Stimulated activated CD8-positive, alpha-beta memory T cell treated with anti-CD3 and anti-CD28 coated beads, Interleukin-7, amount 100 ng/mL, for 1 hour (primary cell): Measurements from ENCODE around the gene BFSP1.

ENCODE experiments used
- DNase-seq, 2 donors: peaks; one replicate each; pipeline ENCODE4 v3.0.0-alpha.2; 2020; ENCODE audit warnings: low read depth in 2 of 2

Gene BFSP1

GRCh38 chr20:17557675-17558006 lies 26.5 kb upstream of the BFSP1 start:
- no peak for DNase-seq

DNA sequence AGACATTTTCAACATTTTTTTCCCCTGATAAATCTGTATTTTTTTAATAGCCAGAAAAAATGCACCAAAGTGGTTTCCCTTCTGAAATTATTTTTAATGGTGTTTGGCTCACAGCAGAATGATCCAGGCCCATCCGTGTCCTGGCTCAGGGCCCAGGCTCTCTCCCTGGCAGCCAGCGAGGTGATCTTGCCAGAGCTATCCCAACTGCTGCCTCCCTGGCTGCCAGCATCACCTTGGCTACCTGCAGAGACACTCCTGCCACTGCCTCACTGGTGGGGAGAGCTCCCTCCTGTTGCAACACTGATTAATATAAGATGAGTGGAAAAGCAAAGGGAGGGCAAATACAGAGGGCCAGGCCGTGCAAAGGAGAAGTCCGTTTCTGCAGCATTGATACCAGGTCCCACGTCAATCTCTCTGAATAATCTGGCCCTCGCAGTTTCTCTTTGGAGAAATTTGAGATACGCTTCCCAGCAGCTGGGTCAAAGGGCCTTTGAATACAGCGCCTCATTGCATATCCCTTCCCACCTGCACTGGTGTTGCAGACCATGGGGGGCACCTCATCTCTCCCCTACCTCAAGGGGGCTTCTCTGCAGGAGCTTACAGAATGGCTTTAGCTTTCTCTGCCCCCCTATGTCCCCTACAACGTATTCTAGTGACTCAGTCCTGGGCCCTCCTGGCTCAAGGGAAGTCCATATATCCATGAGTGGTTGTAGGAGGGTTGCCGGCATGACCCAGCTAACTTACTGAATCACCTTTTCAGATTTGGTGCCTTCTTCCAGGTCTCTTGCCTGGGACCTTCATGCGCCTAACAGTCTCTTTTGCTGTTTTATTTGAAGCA lies 25.9 kb upstream of the BFSP1 start:
- no peak for DNase-seq

DNA sequence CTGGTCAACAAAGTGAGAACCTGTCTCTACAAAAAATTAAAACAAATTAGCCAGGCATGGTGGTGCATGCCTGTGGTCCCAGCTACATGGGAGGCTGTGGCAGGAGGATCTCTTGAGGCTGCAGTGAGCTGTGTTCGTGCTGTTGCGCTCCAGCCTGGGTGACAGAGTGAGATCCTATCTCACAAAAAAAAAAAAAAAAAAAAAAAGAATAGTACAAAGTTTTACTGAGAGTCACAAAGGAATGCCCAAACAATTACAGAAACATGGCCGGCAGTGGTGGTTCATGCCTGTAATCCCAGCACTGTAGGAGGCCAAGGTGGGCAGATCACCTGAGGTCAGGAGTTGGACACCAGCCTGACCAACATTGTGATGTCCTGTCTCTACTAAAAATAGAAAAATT lies 23.9 kb upstream of the BFSP1 start:
- no peak for DNase-seq

GRCh38 chr20:17549131-17549530 lies 18.0 kb upstream of the BFSP1 start:
- no peak for DNase-seq

DNA sequence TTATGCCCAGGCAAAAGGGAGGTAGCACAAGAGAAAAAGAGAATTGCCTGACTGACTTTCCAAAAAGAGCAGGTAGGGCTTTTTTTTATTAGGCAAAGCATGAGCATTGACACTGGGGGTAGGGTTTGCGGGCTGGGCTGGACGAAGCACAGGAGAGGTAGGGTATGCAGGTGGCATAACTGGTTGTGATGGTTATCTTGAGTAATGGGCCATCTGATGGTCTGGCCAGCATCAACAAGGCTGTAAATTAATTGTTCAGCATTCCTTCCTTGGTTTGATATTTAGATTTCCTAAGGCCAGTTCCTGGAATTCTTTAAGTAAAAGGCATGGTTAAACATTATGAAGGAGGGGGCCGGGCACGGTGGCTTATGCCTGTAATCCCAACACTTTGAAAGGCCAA lies 13.9 kb upstream of the BFSP1 start:
- DNase-seq, result no peak

DNA sequence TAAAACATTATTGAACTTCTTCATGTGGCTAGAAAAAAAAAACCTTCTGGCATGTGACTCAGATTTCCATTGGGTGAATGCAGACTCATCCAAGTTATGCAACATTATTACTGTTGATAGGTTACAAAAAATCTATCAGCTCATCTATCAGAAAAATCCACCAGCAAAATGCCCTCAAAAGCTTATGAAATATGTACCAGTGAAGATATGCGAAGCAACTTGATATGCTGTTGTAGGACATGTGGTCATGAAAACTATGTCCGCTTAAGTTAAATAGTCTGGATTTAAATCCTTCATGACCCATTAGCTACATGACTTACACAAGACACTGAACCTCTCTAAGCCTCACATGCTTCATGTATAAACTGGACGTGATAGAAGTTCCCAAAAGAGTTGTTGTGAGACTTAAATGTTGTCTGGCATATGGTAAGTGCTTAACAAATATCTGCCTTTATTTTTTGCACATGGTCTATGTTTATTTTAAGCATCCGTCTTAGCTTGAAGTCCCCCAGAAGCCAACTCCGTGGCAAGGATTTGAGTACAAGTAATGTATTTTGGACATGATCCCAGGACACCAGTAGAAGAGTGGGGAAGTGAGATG lies 12.5 kb upstream of the BFSP1 start:
- no peak for DNase-seq

GRCh38 chr20:17542993-17543412 lies 11.8 kb upstream of the BFSP1 start:
- no peak for DNase-seq

DNA sequence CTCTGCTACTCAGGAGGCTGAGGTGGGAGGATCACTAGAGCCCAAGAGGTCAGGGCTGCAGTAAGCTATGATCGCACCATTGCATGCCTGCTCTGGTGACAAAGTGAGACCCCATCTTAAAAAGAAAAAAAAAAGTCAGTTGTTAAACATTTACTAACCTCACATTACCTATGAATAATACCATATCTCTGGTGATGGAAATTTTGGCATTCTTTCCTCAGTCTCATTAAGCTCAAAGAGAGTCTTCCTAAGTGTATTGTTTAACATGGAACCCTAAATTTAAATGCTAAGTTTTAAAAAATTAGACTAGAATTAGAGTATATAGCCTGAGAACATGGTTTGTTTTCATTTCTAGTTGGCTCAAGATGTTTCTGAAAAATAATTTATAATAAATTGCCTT lies 11.3 kb upstream of the BFSP1 start:
- no peak for DNase-seq

DNA sequence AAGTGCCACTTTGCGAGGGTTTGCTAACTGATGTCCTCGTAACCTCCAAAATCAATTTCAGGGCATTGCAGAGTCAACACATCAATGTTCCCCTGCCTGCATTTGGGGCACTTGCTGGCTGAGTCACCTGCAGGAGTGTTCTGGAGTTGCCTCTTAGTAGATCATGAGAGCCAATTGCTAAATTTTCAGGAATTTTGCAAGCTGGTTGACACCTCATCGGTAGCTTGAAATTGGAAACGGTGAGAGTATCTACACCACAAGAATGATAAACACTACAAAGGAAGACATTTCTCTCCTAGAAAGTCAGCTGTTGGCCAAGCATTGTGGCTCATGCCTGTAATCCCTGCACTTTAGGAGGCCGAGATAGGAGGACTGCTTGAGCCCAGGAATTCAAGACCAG lies 10.8 kb upstream of the BFSP1 start:
- DNase-seq, result no peak

GRCh38 chr20:17541596-17541995 lies 10.4 kb upstream of the BFSP1 start:
- no peak for DNase-seq

DNA sequence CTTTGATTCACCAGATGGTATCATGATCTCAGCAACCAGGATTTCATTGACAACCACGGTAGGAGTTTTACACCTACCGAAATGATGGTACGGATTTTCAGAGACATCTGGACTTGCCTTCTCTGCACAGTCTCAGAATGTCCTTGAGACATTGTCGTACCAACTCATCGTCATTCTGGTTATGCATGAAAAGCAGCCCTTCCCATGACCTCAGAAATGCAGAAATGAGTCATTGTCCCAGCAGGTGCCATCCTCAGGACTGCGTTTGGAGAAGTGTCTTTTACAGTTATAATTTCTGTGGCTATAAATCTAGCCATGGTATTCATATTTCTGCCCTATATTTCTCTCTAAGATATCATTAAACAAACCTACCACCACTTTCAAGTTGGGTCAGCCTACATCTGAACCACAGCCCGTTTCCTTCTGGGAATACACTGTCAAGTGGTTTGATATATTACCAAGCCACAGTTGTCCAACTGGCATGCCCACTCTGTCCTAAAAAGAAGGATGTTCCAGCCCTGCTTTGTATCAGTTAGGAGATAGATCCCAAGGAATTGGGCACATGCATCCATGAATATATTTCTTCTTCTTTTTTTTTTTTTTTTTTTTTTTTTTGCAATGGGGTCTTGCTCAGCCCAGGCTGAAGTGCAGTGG lies 7.5 kb upstream of the BFSP1 start:
- DNase-seq, result no peak

DNA sequence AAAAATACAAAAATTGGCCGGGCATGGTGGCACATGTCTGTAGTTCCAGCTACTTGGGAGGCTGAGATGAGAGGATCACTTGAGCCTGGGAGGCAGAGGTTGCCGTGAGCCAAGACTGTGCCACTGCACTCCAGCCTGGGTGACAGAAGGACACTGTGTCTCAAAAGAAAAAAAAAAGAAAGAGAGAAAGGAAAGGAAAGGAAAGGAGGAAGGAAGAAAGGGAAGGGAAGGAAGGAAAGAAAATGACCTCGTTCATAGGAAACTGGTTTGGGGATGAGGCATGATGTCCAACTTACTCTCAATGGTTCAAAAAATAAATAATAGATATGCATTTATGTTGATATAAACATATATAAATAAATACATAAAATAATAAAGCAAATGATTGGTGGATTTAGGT lies 6.8 kb upstream of the BFSP1 start:
- DNase-seq, result no peak

- DNase-seq, result peak; percentile 25 to 34
Observed at GRCh38 chr20:17536944-17537444, 5.8 kb upstream of the BFSP1 start.

GRCh38 chr20:17534077-17534476 lies 2.9 kb upstream of the BFSP1 start:
- DNase-seq, result no peak

DNA sequence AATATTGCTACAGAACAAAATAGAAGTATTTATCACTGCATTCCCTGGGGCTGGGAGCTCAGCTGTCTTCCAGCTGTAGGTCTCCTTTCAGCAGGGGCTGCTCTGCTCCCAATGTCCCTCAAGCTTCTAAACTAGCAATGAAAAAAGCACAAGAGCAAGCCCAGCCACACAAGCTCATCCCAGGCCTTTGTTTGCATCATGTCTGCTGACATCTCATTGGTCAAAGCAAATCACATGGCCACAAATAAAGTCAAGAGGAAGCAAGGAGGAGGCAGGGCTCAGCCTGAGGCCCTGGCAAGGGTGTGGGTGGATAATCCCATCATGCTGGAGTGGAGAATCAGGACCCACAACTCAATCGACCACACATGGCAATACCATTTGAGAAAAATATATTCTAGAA lies 2.2 kb upstream of the BFSP1 start:
- DNase-seq, result no peak

- no peak for DNase-seq
Observed at GRCh38 chr20:17531665-17532025, 466 bp upstream of the BFSP1 start.

GRCh38 chr20:17530153-17530552 lies 1.0 kb downstream of the BFSP1 start:
- DNase-seq, result no peak

GRCh38 chr20:17529586-17529985 lies 1.6 kb downstream of the BFSP1 start:
- DNase-seq, result no peak

GRCh38 chr20:17525650-17526049 lies 5.5 kb downstream of the BFSP1 start:
- DNase-seq, result no peak

DNA sequence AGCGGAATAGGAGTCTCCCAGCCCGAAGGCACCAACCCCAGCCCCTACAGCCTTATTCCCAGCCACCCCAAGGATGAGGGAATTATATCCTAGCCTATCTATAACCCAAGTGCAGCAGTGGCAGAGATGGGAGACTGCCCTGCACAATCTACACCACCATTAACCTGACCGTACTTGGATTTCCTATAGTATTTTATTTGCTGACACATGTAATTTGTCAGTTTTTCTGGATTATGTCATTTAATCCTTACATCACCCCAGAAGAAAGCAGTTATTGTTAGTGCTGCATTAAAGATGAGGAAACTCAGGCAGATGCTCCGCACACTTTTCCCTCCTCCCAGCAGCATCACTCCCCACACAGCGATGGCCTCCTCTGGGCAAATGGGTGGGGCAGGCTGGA lies 6.0 kb downstream of the BFSP1 start:
- no peak for DNase-seq

DNA sequence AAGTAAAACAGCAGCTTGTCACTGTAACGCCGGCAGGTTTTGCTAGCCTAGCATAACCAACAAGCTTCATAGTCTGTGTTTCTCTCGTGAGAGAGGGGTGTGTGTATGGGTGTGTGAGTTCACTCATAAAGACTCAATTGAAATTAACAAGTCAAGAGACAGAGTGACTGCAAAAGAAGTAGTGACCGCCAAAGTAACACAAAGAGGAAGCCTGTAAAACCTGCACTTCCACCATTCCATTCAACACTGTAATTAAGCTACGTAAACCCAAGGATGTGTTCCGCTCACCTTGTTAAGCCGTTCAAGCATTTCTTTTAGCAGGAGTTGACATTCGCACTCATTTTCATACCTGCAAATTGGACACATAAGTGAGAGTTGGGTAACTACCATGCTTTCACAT lies 6.6 kb downstream of the BFSP1 start:
- no peak for DNase-seq

DNA sequence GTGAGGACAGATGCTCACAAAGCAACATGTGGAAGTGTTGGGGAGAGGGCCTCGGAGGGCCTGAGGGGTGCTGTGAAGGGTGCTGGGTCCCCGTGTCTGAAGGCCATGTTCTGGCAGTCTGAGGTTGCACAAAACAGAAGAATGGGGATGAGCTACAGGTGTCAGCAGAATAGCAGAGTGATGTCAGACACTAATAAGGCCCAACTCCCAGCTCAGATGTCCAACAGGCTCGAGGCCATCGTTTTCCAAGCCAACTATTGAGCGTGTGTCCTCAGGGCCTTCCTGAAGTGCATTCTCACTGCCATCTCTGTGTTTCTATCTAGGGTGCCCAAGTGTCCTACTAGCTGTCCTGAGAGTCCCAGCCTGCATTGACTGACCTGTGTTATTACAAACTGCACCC lies 7.9 kb downstream of the BFSP1 start:
- no peak for DNase-seq

GRCh38 chr20:17522528-17522927 lies 8.7 kb downstream of the BFSP1 start:
- DNase-seq, result no peak
